HG02870 (cell line): Measurements from ENCODE around the gene HAT1.
"Not testable (repeated sequence)": the region's sequence is repeated elsewhere in the genome, so short reads cannot be mapped to it uniquely, and the experiment has no call there.

Experiments
- ATAC-seq: cut with Tn5 transposase; IDR thresholded peaks from one replicate; pipeline ENCODE4 v1.9.1; 2021; ENCODE audit warnings: mild to moderate bottlenecking, moderate library complexity; ENCODE audit not compliant: unreplicated experiment

HAT1 gene

DNA sequence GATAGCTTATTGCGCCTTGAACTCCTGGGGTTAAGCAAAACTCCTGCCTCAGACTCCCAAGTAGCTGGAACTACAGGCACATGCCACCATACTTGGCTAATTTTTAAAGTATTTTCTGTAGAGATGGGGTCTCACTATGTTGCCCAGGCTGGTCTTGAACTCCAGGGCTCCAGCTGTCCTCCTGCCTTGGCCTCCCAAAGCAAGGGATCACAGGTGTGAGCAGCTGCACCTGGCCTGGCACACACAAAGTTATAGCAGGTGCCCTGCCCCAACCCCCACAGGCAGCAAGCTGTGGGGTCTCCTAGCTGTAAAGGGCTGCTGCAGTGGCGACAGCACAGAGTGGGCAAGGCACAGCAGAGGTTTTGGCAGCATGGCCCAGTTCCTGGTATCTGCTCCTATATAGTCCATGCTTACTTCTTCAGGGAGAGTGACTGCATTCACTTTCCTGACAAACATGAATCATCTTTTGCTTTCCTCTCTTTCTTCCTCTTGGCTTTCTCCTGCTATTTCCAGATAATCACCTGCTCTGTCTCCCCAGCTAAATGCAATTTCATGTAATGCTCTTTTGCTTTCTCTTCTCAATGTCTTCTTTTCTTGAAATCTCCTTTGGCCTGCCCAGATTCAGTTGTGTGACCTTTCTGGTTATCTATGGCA, 50.2 kb downstream of the HAT1 start:
- ATAC-seq = no peak

DNA sequence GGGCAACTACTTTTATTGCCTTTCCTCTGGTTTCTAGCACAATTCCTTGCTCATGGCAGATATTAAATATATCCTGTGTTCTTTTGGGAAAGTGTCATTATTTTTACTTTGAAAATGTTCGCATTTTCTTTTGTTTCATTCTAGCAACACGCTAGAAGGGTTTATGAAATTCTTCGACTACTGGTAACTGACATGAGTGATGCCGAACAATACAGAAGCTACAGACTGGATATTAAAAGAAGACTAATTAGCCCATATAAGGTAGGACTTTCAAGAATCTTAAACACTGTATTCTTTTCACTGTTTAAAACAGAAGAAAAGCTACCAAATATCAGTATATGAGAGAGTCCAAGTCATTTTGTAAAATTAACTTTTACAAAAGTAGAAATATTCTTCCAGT, 56.8 kb downstream of the HAT1 start:
- no peak for ATAC-seq

DNA sequence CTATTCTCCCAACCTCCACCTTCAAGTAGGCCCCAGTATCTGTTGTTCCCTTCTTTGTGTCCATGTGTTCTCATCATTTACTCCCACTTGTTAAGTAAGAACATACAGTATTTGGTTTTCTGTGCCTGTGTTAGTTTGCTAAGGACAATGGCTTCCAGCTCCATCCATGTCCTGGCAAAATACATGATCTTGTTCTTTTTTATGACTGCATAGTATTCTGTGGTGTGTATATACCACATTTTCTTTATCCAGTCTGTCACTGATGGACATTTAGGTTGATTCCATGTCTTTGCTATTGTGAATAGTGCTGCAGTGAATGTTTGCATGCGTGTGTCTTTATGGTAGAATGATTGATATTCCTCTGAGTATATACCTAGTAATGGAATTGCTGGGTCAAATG, 61.7 kb downstream of the HAT1 start:
- not testable (repeated sequence) for ATAC-seq

DNA sequence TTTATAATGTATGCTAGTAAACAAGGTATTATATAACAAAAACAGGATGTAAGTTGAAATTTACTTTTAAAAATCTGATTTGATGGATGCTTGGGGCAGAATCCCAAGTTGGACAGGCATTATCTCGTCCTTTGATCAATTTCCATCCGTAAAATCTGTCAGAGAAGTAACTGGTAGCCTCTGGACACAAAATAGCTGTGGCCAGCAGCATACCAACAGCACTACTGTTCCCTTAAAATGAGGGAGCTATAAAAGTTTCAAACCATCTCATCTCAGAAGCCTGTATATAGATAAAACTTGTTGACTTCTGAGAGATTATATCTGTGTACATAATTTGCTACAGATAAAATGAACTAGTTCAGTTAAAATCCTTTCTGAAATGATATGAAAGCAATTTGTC, 62.8 kb downstream of the HAT1 start:
- ATAC-seq = no peak

DNA sequence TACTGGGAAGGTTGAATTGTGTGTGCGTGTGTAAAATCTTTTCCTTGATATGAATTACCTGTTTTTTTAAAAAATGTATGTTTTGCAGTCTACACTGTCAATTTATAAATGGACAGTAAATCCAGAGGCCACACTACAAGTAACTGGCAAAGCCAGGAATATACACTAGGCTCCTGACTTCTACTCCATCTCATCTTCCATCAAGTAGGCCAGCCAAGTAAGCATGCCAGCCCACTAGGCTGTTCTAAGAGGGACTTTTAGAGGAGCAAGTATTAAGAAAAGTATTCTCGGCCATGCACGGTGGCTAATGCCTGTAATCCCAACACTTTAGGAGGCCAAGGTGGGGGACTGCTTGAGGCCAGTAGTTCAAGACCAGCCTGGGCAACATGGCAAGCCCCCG, 64.5 kb downstream of the HAT1 start:
- no peak for ATAC-seq

DNA sequence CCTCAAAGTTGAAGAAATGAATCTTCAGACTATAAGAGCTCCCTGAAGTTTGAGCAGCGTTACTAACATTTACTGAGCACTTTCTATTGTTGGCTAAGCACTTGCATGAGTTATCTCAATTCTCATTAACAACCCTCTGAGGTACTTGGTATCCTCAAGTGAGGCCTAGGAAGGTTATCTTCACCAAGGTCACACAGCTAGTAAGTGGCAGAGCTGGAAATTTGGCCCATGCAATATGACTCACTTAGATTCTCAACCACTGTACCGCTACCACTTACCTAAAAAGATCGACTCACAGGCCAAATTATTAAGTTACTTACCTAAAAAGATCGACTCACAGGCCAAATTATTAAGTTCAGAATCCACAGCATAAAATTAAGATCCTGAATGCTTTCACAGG, 68.8 kb downstream of the HAT1 start:
- ATAC-seq = no peak

DNA sequence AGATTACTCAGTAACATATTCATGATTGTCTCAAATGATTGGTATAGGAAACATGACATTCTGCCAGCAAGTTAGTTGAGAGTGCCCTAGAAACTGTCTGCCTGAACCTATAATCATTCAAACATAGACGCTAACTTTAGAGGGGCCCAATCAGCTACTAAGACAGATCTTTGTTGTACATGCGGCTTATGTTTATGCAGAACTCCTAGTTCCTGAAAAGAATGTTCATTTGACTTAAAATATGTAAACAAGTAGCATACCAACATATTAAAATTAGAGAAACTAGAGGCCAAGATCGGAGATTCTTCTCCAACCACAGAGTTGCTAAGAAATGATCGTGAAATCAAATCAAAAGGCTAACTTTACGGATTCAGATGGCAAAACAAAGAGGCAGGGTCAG, 73.3 kb downstream of the HAT1 start:
- ATAC-seq = no peak

DNA sequence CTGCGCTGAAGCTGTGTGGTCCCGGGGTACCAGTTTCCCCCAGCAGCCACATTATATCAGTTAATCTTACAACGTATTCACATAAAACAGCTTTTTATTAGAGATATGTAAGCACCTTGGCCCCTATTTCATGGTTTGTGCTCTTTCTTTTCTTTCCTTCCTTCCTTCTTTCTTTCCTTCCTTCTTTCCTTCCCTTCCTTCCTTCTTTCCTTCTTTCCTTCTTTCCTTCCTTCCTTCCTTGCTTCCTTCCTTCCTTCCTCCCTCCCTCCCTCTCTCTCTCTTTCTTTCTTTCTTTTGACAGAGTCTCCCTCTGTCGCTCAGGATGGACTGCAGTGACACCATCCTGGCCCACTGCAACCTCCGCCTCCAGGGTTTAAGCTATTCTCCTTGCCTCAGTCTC, 73.8 kb downstream of the HAT1 start:
- ATAC-seq = no peak

DNA sequence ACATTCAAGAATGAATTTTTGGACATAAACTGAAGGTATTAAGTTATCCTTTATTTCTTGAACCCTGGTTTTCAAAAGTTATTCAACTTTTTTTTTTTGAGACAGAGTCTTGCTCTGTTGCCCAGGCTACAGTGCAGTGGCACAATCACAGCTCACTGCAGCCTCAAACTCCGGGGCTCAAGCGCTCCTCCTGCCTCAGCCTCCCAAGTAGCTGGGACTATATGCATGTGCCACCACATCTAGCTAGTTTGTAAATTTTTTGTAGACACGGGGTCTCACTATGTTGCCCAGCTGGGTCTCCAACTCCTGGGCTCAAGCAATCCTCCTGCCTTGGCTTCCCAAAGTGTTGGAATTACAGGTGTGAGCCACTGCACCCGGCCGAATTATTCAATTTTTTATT, 74.8 kb downstream of the HAT1 start:
- not testable (repeated sequence) for ATAC-seq

DNA sequence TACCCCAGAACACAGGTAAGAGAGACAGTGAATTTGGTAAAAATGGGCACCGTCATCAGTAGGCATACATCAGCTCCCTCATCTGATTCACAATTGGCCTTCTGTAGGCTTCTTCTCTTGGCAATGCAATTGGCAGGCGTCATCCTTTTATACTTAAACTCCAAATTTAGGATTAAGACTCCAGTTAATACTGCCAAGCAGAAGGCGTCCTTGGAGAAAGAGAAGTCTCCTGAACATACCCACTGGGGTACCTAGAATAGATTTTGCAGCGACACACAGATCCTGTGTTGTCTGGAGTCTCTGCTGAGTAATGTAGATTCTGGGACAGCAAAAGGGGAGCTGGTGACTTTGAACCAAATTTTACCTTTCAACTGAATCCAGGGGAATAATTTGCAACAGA, 76.9 kb downstream of the HAT1 start:
- ATAC-seq = no peak

DNA sequence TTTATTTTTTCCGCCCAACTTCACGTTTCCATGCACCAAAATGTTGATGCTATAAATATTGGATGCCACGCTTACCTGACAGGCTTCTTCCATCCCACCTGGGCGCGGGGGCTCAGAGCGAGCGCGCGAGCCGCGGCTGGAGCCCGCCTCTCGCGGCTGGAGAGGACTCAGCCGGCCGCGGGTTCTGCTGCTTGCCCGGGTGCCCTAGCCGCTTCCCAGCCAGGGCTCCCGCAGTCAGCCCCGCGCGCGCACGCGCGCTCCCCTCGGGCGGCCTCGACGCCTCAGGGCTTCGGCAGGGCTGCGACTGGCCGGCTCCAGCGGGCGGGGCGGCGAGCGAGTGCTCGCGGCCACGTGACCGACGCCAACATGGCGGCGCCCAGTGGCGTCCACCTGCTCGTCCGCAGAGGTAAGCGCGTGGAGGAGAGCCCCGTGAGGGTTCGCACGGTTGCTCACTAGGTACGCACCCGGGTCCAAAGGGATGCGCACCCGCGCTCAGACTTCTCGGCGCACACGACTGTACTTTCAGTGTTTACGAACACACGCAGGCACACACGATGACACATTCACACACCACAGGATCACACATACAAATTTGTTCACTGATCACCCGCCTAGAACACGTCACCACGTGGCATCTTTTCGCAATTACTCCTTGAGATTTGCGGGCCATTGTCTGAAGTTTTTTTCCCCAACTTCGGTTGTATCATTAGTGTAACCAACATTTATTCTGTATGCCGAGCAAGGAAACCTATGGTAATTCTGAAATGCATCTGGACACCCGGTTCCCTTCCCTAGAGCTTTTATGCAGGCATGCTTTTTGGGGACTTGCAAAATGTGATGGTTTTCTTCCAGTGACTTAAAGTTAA, 77.6 kb downstream of the HAT1 start, which contains the start of gene METAP1D:
TSS of gene METAP1D (plus strand) at position 350 of the 866 bp plus-strand sequence. CDS start at position 367, 17 bp downstream.
- ATAC-seq = peak; percentile 93

DNA sequence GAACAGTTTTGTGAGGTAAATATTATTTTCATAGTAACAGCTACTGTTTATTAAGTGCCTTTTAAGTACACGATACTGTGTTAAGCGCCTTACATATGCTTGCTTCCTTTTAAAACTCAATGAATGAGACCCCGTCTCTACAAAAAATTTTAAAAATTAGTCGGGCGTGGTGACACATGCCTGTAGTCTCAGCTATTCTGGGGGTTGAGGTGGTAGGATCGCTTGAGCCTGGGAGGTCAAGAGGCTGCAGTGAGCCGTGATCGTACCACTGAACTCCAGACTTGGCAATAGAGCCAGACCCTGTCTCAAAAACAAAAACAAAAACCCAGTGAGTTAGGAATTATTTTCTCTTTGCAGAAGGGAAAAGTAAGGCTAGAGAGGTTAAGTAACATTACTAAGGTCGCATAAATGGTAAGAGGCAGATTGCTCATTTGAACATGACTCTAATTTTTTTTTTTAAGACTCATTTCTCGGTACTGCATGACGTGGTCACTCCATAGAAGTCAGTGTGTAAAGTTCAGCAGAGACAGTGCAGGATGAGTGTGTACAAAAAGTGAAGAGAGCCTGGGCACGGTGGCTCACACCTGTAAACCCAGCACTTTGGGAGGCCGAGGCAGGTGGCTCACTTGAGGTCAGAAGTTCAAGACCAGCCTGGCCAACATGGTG, 78.6 kb downstream of the HAT1 start:
- no peak for ATAC-seq

DNA sequence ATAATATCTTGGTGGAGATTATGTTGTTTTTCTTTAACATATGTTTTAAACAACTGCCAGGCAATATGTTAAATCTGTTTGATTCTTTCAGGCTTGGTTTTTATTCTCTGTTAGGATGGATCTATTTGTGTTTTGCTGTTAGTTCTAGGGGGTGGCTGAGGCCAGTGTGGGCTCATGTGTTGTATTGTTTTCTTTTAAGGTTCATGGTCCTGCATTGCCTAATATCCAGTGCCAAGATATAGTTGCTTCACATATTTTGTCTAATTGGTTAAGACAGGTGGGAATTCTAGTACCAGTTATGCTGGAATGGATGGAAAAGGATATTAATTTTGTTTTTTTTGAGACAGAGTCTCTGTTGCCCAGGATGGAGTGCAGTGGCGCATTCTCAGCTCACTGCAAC, 85.1 kb downstream of the HAT1 start:
- ATAC-seq = no peak

DNA sequence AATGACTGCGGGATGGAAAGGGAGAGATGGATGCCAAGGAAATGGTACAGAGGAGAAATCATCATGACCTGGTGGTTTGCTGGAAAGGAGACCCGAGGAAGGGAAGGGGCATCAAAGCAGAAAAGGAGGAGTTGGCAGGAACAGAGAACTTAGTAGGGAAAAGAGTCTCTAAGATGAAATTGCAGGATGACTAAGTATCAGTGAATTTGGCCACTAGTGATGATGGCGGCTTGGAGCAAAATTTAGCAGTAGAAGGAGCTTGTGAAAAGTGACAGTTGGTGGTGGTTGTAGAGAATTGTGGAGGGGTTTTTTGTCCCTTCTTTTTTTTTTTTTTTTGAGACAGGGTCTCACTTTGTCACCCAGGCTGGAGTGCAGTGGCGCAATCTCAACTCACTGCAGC, 87.6 kb downstream of the HAT1 start:
- no peak for ATAC-seq

DNA sequence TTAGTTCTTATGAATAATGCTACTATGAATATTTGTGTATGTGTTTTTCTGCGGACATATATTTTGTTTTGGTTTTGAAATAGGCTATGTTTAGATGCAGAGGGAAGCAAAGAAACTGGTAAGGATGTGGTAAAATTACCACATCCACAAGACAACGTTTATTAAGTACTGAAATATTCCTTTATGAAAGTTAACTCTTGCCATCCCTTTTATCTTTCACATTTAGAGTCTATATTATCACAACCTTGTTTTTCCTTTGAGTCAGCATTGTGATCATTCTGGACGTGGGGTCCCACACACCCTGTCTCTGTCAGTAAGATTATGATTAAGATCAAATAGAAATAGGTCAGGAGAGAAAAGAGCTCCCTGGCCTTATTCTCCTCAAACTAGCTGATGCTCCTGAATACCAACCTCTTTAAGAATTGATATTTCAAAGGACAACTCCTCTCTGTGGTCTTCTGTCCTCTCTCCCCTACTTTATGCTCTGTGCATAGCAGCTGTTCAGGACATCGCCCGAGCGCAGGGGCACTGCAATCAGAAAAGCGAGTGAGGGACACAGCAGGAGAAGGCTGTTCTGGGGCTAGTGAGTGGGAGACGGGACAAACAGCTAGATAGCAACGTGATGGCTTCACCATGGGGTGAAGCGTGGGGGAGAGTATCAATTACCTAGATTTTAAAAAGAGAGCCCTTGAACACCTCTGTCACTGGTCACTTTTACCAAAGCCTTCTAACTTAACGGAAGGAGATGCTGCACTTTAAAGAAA, 89.7 kb downstream of the HAT1 start:
- ATAC-seq = no peak

DNA sequence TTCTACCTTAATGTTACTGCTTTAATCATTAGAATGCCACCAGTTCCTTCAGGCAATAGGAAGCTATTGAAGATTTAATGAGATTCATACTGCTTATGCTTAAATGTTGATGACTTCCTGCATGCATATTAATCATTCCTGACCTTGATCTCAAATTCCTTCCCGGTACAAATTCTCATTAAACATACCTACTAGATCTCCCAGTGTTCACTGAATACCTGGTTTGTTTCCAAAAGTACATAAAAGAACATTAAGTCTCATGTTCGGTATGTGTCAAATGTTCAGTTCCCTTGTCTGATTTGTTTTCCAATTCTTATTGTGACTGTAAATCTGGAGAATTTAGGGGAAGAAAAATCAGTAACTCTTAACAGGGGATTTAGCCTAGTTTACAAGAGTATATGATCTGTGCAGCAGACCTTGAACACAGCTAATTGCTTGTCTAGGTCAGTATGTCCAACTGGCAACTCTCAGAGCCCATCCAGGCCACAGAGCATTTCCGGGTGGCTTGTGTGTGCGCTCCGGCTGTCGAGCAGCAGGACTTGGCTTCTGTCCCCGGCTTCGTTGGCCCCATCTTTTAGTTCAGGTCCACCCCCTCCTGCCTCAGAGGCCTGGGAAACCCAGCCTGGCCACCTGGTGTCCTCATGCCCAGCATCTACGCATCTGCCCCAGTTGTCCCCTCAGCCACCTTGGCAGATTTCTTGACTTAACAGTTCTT, 90.6 kb downstream of the HAT1 start:
- ATAC-seq = no peak

DNA sequence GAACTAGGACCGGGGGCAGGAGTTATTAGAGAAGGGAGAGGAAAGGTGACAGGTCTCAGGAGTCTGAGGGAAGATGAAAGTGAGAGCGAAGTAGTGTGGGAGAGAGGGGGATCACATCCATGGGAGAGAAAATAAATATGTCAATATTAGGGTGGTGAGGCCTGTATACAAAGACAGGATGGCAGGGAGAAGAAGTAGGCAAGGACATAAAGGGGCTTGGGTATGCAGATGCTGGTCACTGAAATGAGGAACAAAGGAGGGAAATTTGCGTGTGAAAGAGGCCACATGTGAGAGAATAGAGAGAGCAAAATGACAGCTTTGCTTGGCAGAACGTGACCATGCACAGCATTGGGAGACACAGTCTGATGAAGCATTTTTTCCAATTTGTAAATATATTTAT, 91.1 kb downstream of the HAT1 start:
- ATAC-seq = peak; percentile 89

DNA sequence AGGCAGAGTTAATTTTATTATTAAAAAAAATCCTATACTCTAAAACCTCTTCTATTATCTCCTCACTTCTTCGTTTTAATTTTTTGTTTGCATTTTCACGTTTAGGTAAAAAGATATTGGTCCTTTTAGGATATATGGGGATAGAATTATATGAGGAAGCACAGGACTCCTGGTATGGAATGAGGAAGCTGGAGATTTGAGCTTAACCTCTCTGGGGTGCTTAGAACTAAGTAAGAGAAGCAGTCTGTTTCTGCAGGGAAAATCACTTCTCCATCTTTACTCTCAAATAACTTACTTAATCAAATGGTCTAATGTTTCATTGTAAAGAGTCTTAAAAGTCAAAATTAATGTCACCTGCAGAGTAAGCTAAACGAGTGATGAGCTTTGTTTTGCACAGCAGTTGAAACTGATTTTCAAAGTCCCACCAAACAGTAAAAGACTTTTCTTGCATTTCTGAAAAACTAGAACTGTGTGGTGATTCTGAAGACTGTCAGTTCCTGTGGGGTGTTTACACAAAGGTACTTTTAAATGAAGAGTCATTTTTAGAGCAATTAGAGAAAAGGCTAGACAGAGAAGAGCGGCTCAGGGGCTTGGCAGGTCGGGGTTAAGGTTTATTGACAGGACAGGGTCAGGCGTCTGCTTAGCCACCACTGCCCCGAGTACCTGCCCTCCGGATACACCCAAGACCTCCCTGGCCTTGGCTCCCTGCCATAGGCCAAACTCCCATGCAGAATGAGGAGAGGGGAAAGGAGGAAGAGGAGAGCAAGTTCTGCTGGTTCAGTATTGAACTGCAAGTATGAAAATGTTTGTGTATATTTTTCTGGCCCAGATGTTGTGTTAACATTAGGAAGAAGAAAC, 99.0 kb downstream of the HAT1 start:
- no peak for ATAC-seq

DNA sequence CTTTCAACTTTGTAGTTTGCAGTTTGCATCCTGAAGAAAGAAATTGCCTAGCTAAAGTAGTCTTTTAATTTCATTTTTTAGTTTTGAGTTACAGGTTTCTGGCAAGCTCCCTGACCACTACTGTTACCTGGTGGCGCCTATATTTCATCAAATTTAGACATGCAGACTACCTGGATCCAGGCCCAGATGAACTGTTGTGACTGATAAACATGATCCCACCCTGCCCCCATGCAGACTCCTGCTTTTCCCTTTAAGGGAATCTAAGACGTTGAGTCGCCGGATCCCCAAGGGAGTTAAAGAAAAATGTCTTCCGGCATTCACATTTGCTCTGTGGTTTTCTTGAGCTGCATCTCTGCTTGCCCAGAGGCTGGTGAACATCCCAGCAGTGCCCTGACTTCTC, 99.7 kb downstream of the HAT1 start:
- no peak for ATAC-seq

DNA sequence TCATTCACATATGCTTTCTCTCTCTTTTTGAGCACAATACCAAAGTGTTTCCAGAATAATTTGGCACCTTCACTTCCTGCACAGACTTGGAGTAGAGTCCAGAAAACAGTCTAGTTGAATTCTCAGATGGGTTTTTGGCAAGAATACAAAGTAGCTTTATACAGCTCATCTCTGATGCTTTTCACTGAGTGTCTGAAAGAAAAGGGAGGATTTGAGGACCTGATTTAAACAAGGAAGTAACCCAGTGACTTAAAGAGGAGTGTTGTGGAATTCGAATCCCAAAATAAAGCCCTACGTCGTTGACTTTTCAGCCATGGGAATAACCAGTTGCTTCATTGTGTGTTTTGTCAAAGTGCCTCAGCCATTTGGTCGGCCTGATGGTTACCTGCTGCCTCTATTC, 109.3 kb downstream of the HAT1 start:
- no peak for ATAC-seq
